Bladder microvascular endothelial cell (primary cell): ENCODE data around the gene FBXL4. TPM values are rescaled to one million over a fixed set of nuclear protein-coding genes. Genes with fewer than 3 reads are reported as not detected.

Experiments
- total RNA-seq: library from RNA; depleted of rRNA; stranded (reverse); fragments of >200 nt; gene quantifications from 2 replicates; pipeline ENCODE4 v1.2.3, GENCODE V29; 2014

The FBXL4 gene
- total RNA-seq, result 6.5 and 18.3 TPM in 2 replicates

DNA sequence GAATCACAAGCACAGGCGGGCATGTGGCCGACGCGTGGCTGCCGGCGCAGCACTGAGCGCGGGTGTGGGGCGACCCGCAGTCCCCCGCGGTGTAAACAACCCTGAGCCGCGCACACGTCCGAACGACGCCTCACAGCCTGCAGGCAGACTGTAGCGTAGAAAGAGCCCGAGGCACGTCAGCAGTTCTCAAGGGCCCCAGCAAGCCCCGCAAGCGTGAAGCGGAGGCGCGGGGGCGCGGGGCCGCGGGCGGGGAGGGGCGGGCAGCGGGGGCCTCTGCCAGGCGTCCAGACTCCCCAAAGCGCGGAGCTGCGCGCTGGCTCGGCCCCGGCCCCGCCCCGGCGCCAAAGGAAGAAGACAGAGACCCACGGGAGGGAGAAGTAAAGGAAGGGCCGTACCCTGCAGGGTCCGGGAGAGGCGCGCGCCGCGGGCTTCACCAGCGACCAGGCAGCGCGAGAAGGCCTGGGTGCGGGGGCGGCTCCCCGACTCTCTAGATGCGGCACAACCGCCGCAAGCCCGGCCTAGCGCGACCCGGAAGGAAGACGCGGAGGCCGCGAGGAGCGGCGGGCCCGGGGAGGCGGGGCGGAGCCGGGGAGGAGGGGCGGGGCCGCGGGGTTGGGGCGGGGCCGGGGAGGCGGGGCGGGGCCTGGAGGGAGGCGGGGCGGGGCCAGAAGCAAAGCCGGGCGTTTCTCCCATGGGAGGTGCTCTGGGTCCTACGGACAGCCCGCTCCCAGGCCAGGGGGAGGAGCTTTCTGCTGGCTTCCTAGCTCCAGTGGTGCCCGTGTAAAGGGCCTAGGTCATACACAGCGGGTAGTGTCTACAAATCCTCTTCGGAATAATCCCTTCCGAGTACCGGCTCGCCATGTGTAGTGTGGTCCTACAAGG lies at the start of gene FBXL4:
Gene FBXL4, minus strand, starts transcription at position 536 of the 882 bp plus-strand sequence. CDS start 20,958 bp downstream, outside the sequence.

DNA sequence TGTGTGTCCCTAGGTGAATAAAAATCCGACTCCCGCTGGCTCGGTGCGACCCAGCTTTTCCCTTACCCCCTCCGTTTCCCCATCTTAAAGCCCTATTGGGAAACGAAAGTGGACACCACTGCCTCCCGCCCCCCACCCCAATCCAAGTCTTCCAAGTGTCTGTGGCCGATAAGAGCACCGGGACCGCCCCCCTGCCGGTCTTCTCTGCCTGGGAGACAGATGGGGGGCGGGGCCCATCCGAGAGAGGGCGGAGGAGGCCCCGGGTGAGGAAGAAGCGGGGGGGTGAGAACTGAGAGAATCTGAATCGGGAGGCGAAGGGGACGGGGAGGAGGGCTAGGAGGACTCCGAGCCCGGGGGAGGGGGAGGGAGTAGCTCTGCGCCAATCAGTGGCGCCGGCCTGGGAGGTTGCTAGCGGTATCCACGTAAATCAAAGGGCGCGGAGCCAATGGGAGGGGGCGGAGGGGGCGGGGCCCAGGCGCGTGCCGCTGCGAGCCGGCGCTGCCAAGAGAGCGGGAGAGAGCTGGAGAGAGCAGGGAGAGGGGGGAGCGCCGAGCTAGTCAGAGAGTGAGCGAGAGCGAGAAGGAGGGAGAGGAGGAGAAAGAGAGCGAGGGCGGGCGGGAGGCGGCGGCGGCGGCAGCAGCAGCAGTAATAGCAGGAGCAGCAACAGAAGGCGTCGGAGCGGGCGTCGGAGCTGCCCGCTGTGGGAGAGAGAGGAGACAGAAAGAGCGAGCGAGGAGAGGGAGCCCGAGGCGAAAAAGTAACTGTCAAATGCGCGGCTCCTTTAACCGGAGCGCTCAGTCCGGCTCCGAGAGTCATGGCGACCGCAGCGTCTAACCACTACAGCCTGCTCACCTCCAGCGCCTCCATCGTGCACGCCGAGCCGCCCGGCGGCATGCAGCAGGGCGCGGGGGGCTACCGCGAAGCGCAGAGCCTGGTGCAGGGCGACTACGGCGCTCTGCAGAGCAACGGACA lies 113.4 kb downstream of the FBXL4 start, which contains the start of gene POU3F2:
Gene POU3F2, plus strand, starts transcription at position 515 of the 972 bp plus-strand sequence. Its CDS starts 300 bp downstream, at position 815.

Other genes starting within 250 kb of the FBXL4 start
- gene POU3F2, start 113.4 kb downstream of the FBXL4 start, total RNA-seq, result not detected in 2 replicates